ENCODE data around the gene MBD2. TPM values are rescaled to one million over a fixed set of nuclear protein-coding genes. Genes with fewer than 3 reads are reported as not detected.
"Not testable (repeated sequence)": the region's sequence is repeated elsewhere in the genome, so short reads cannot be mapped to it uniquely, and the experiment has no call there.

Gene MBD2
- total RNA-seq, 4 donors from 2014 or later = 12.7 to 21.7 (median 19.3) TPM

DNA sequence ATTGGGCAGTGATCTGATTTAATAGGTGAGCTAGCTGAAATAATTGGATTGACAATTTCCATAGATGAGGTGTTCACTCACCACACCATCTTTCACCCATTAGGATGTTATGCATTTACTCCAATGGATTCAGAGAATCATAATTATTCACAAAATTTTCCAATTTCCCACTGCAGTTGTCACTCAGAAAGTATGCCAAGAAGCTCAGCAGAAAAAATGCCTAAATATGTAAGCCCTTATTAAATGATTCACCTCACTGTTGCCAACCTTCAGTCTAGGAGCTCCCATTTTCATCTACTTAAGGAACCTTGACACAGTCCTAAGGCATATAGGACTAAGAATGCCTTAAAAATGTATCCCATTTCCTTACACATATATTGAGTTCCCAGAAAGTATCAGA lies 94.3 kb downstream of the MBD2 start:
- intact Hi-C loops (cut with DNase I; ENCODE audit: low total_unique reads) = no loop called here
- Histone ChIP-seq H3K4me1 (no peaks in the 10 kb centered on the region), H3K27ac (no peak overlapping the region), H3K36me3 (no peaks in the 10 kb centered on the region), H3K4me3 (no peak overlapping the region), H3K9me3 (no peaks in the 10 kb centered on the region), H3K27me3 (no peaks in the 10 kb centered on the region)
- no peak for ATAC-seq
- DNase-seq = no peak
- no peak for TF ChIP-seq POLR2A (IDR thresholded peaks at IDR 0.05)
- TF ChIP-seq, protein P1, sequence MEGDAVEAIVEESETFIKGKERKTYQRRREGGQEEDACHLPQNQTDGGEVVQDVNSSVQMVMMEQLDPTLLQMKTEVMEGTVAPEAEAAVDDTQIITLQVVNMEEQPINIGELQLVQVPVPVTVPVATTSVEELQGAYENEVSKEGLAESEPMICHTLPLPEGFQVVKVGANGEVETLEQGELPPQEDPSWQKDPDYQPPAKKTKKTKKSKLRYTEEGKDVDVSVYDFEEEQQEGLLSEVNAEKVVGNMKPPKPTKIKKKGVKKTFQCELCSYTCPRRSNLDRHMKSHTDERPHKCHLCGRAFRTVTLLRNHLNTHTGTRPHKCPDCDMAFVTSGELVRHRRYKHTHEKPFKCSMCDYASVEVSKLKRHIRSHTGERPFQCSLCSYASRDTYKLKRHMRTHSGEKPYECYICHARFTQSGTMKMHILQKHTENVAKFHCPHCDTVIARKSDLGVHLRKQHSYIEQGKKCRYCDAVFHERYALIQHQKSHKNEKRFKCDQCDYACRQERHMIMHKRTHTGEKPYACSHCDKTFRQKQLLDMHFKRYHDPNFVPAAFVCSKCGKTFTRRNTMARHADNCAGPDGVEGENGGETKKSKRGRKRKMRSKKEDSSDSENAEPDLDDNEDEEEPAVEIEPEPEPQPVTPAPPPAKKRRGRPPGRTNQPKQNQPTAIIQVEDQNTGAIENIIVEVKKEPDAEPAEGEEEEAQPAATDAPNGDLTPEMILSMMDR (IDR thresholded peaks at IDR 0.05 in 4 of 5, conservative IDR thresholded peaks at IDR 0.05 in 1 of 5) = no peak
- in situ Hi-C loops (cut with MboI; ENCODE audit: low sequenced_read_pairs in 4 of 4) = no loop called here

DNA sequence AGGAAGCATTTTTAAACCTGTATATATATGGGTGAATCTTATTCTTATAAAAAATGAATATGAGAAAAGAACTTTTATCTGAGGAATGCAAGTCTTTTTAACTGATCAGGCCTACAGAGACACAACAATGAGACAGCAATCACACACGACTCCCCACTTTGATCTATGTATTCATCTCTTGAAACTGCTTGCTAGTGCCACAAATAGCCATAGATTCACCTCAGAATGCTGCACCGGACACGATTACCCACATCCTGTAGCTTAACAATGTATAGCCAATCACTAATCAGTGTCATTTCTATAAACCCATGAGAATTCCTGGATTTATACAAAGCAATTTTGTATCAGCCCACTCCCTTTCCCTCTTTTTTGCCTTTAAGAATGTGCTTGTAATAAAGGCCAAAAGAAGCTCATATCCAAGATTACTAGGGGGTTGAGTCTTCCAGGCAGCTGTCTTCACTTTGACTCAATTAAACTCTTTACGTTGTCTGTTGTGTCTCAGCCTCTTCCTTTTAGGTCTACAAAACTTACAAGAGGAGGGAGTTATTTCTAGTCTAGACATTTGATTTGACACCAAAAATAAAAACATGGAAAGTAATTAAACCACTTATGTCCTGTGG lies 94.9 kb downstream of the MBD2 start:
- intact Hi-C loops (cut with DNase I; ENCODE audit: low total_unique reads) = no loop called here
- TF ChIP-seq POLR2A (IDR thresholded peaks at IDR 0.05) = no peak
- TF ChIP-seq, protein P1 (IDR thresholded peaks at IDR 0.05 in 4 of 5, conservative IDR thresholded peaks at IDR 0.05 in 1 of 5) = no peak
- no peak overlapping the region for H3K27ac ChIP-seq
- no peak overlapping the region for H3K4me3 ChIP-seq
- in situ Hi-C loops (cut with MboI; ENCODE audit: low sequenced_read_pairs in 4 of 4) = no loop called here
- DNase-seq = no peak
- no peaks in the 10 kb centered on the region for H3K9me3 ChIP-seq
- no peaks in the 10 kb centered on the region for H3K36me3 ChIP-seq
- no peak for ATAC-seq
- H3K4me1 ChIP-seq = no peaks in the 10 kb centered on the region
- no peaks in the 10 kb centered on the region for H3K27me3 ChIP-seq

DNA sequence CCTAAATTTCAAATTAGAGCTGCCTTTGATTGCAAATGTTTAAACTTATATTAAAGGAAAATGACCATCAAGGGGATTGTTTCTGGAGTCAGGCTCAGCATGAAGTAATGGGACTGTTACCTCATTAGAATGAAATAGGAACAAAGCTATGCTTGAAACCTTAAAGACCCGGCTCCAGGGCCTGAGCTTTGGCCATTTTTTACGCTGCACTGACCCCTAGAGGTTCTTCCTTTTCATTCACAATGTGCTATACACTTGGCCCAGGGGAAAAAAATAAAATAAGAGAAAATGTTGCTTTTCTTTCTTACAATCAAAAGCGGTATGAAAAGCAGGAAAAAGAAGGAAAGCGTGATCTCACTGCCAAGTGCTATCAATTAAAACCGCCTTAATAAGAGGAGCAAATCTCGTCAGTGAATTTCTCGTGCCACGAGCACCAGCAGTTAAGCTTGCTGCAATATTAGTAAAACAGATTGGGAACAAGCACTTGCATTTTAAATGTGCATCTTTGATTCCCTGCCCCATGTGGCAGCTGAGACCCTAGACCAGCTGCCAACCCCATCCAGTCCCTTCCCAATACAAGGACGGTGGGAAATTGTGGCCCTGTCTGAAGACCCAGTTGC lies 96.6 kb downstream of the MBD2 start:
- DNase-seq (no peak), ATAC-seq (no peak)
- H3K27ac ChIP-seq = no peak overlapping the region
- no peaks in the 10 kb centered on the region for H3K4me1 ChIP-seq
- TF ChIP-seq, protein P1 (IDR thresholded peaks at IDR 0.05 in 4 of 5, conservative IDR thresholded peaks at IDR 0.05 in 1 of 5) = peak in 1 of 5 experiments; percentile 24
- no peak for TF ChIP-seq POLR2A (IDR thresholded peaks at IDR 0.05)
- in situ Hi-C loops (cut with MboI; ENCODE audit: low sequenced_read_pairs in 4 of 4) (no loop called here), intact Hi-C loops (cut with DNase I; ENCODE audit: low total_unique reads) (no loop called here)
- H3K4me3 ChIP-seq = no peak overlapping the region
- no peaks in the 10 kb centered on the region for H3K36me3 ChIP-seq
- no peaks in the 10 kb centered on the region for H3K9me3 ChIP-seq
- no peaks in the 10 kb centered on the region for H3K27me3 ChIP-seq

DNA sequence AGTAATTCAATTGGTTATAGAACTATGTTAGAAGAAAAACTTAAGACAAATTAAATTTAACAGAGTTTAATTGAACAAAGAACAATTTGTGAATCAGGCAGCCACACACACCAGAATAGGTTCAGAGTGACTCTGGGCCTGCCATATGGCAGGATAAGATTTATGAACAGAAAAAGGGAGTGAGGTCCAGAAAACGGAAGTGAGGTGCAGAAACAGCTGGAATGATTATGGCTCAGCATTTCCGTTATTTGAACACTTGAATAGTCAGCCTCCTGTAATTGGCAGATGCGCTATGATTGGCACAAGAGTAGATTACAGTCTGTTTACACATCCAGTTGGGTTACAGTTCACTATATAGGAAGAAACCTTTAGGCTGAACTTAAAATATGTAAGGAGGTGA lies 99.0 kb downstream of the MBD2 start:
- DNase-seq (no peak), ATAC-seq (no peak)
- Histone ChIP-seq H3K9me3 (no peaks in the 10 kb centered on the region), H3K4me3 (no peak overlapping the region), H3K27ac (no peak overlapping the region), H3K36me3 (no peaks in the 10 kb centered on the region), H3K4me1 (no peaks in the 10 kb centered on the region), H3K27me3 (no peaks in the 10 kb centered on the region)
- intact Hi-C loops (cut with DNase I; ENCODE audit: low total_unique reads) = no loop called here
- in situ Hi-C loops (cut with MboI; ENCODE audit: low sequenced_read_pairs in 4 of 4) = no loop called here
- TF ChIP-seq POLR2A (IDR thresholded peaks at IDR 0.05) = no peak
- TF ChIP-seq, protein P1 (IDR thresholded peaks at IDR 0.05 in 4 of 5, conservative IDR thresholded peaks at IDR 0.05 in 1 of 5) = no peak

DNA sequence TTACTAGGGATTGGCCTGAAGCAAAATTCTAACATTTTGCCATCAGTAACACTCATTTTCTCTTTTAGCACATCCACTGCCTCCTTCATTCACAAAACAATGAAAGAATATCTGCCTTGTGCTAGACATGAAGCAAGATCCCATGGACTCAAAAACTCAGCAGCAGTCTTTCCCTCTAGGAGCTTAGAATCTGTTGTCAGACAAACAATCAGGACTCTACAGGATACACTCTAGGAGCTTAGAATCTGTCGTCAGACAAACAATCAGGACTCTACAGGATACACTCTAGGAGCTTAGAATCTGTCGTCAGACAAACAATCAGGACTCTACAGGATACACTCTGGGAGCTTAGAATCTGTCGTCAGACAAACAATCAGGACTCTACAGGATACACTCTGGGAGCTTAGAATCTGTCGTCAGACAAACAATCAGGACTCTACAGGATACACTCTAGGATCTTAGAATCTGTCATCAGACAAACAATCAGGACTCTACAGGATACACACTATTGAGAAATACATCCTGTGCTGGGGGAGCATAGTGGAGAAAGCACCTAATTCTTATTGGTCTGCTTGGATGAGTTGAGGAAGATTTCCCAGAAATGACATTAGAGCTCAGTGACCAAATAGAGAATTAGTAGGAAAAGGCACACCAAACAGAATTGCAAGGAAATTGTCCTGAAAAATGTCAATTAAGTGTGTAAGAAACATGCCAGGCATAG lies 100.6 kb downstream of the MBD2 start:
- H3K4me1 ChIP-seq; intact Hi-C loops (cut with DNase I; ENCODE audit: low total_unique reads); H3K9me3 ChIP-seq; ATAC-seq; DNase-seq; H3K4me3 ChIP-seq; H3K36me3 ChIP-seq; H3K27me3 ChIP-seq; H3K27ac ChIP-seq: not testable (repeated sequence)
- in situ Hi-C loops (cut with MboI; ENCODE audit: low sequenced_read_pairs in 4 of 4) = loop anchor here in 1 of 4 donors (25.0 kb wide), 1 partner anchor 562 kb away; no protein-coding TSS in a partner anchor
